NCI-H187 (cell line): Measurements from ENCODE around the gene NBEA.

ENCODE experiments used
- DNase-seq, 2 experiments: peaks; one replicate each; lab custom pipeline; 2025; lab: John Stamatoyannopoulos, UW

The NBEA gene

GRCh38 chr13:35567406-35567980 is 625.4 kb downstream of the NBEA start:
- no peak for DNase-seq

- DNase-seq = no peak
Observed at GRCh38 chr13:35573639-35574038, 631.6 kb downstream of the NBEA start.

- no peak for DNase-seq
Observed at GRCh38 chr13:35592457-35592856, 650.4 kb downstream of the NBEA start.

GRCh38 chr13:35593651-35594050 is 651.6 kb downstream of the NBEA start:
- DNase-seq = no peak

GRCh38 chr13:35594096-35594495 is 652.0 kb downstream of the NBEA start:
- DNase-seq = no peak

GRCh38 chr13:35595181-35595580 is 653.1 kb downstream of the NBEA start:
- DNase-seq = no peak

GRCh38 chr13:35596321-35597030 is 654.4 kb downstream of the NBEA start:
- no peak for DNase-seq

- DNase-seq = no peak
Observed at GRCh38 chr13:35597451-35597850, 655.4 kb downstream of the NBEA start.

GRCh38 chr13:35598233-35598632 is 656.2 kb downstream of the NBEA start:
- no peak for DNase-seq

GRCh38 chr13:35598790-35599369 is 656.8 kb downstream of the NBEA start:
- no peak for DNase-seq

GRCh38 chr13:35599384-35599783 is 657.3 kb downstream of the NBEA start:
- no peak for DNase-seq

- no peak for DNase-seq
Observed at GRCh38 chr13:35600137-35600536, 658.1 kb downstream of the NBEA start.

GRCh38 chr13:35603593-35604285 is 661.7 kb downstream of the NBEA start:
- no peak for DNase-seq

- DNase-seq = no peak
Observed at GRCh38 chr13:35614666-35615065, 672.6 kb downstream of the NBEA start.

GRCh38 chr13:35617420-35617819 is 675.4 kb downstream of the NBEA start:
- no peak for DNase-seq

- no peak for DNase-seq
Observed at GRCh38 chr13:35618565-35619083, 676.6 kb downstream of the NBEA start.

GRCh38 chr13:35621989-35622388 is 679.9 kb downstream of the NBEA start:
- DNase-seq = no peak

GRCh38 chr13:35629026-35629425 is 687.0 kb downstream of the NBEA start:
- DNase-seq = no peak

GRCh38 chr13:35630551-35631275 is 688.6 kb downstream of the NBEA start:
- DNase-seq = peak in 1 of 2 experiments; percentile 19

GRCh38 chr13:35631666-35632065 is 689.6 kb downstream of the NBEA start:
- no peak for DNase-seq

- DNase-seq = no peak
Observed at GRCh38 chr13:35643625-35644024, 701.6 kb downstream of the NBEA start.
